HPDE6-E6E7 (cell line): Measurements from ENCODE around the gene RAPGEF4.

ENCODE experiments used
- DNase-seq: peaks from one replicate; pipeline ENCODE4 v3.0.0; 2011; ENCODE audit warnings: missing footprints; ENCODE audit errors: extremely low spot score

RAPGEF4 gene

GRCh38 chr2:172996387-172996961, 260.8 kb downstream of the RAPGEF4 start:
- no peak for DNase-seq

GRCh38 chr2:172997031-172997430, 261.4 kb downstream of the RAPGEF4 start:
- no peak for DNase-seq

- no peak for DNase-seq
These were observed 263.1 kb downstream of the RAPGEF4 start for GRCh38 chr2:172998547-172999272.

GRCh38 chr2:172999641-173000386, 264.2 kb downstream of the RAPGEF4 start:
- DNase-seq = no peak

- DNase-seq = no peak
These were observed 266.3 kb downstream of the RAPGEF4 start for GRCh38 chr2:173001664-173002604.

- no peak for DNase-seq
These were observed 267.3 kb downstream of the RAPGEF4 start for GRCh38 chr2:173002751-173003541.

GRCh38 chr2:173008786-173009185, 273.1 kb downstream of the RAPGEF4 start:
- DNase-seq = no peak

- DNase-seq = no peak
These were observed 274.6 kb downstream of the RAPGEF4 start for GRCh38 chr2:173010233-173010632.

GRCh38 chr2:173016451-173016850, 280.8 kb downstream of the RAPGEF4 start:
- DNase-seq = no peak

GRCh38 chr2:173017646-173018420, 282.2 kb downstream of the RAPGEF4 start:
- DNase-seq = no peak

GRCh38 chr2:173019755-173020154, 284.1 kb downstream of the RAPGEF4 start:
- no peak for DNase-seq

GRCh38 chr2:173021939-173022371, 286.3 kb downstream of the RAPGEF4 start:
- DNase-seq = peak; percentile 22

- no peak for DNase-seq
These were observed 288.1 kb downstream of the RAPGEF4 start for GRCh38 chr2:173023718-173024117.

- DNase-seq = no peak
These were observed 290.8 kb downstream of the RAPGEF4 start for GRCh38 chr2:173026479-173026878.

GRCh38 chr2:173027181-173028128, 291.8 kb downstream of the RAPGEF4 start:
- peak; percentile 44 for DNase-seq

GRCh38 chr2:173028141-173028540, 292.5 kb downstream of the RAPGEF4 start:
- DNase-seq = no peak

- no peak for DNase-seq
These were observed 293.0 kb downstream of the RAPGEF4 start for GRCh38 chr2:173028671-173029070.

- DNase-seq = no peak
These were observed 295.2 kb downstream of the RAPGEF4 start for GRCh38 chr2:173030561-173031490.
